ENCODE measurements around the gene CNR2.

- TF ChIP-seq RARB (CRISPR knock-in tag; IDR thresholded peaks at IDR 0.05) (no peak), ARNTL (CRISPR knock-in tag; IDR thresholded peaks at IDR 0.05; ENCODE audit: borderline replicate concordance, low read depth) (no peak), ESRRG (CRISPR knock-in tag; IDR thresholded peaks at IDR 0.05) (no peak), GLIS3 (CRISPR knock-in tag; IDR thresholded peaks at IDR 0.05) (no peak), SNAI2 (CRISPR knock-in tag; IDR thresholded peaks at IDR 0.05) (no peak), CSDC2 (CRISPR knock-in tag; IDR thresholded peaks at IDR 0.05) (no peak), OSR1 (CRISPR knock-in tag; IDR thresholded peaks at IDR 0.05) (no peak)
Measured at GRCh38 chr1:23911921-23912320, 1.2 kb downstream of the CNR2 start.

Data from SK-N-SH treated with all-trans-retinoic acid at 6 μM for 48 hours (cell line).